ENCODE results near the gene C9orf72.

C9orf72 gene

GRCh38 chr9:27582794-27583193 is 9.5 kb upstream of the C9orf72 start:
- DNase-seq (ENCODE audit: low read depth, low spot score) = no peak
- no peak overlapping the region for H3K4me3 ChIP-seq (ENCODE audit: low read depth, low read length)
- TF ChIP-seq CTCF (IDR thresholded peaks at IDR 0.05; ENCODE audit: low read depth, low read length) = no peak
- in situ Hi-C loops (cut with HindIII; ENCODE audit: low sequenced_read_pairs) = no loop called here

- TF ChIP-seq CTCF (IDR thresholded peaks at IDR 0.05; ENCODE audit: low read depth, low read length) = no peak
- no peak for DNase-seq (ENCODE audit: low read depth, low spot score)
- in situ Hi-C loops (cut with HindIII; ENCODE audit: low sequenced_read_pairs) = no loop called here
- H3K4me3 ChIP-seq (ENCODE audit: low read depth, low read length) = no peak overlapping the region
These were observed 8.5 kb upstream of the C9orf72 start for GRCh38 chr9:27581826-27582225.

GRCh38 chr9:27573634-27574590 is 631 bp upstream of the C9orf72 start:
- TF ChIP-seq CTCF (IDR thresholded peaks at IDR 0.05; ENCODE audit: low read depth, low read length) = no peak
- in situ Hi-C loops (cut with HindIII; ENCODE audit: low sequenced_read_pairs) = no loop called here
- DNase-seq (ENCODE audit: low read depth, low spot score) = peak; percentile 99
- peak overlapping the region; percentile 72 for H3K4me3 ChIP-seq (ENCODE audit: low read depth, low read length)

- no peak for TF ChIP-seq CTCF (IDR thresholded peaks at IDR 0.05; ENCODE audit: low read depth, low read length)
- peak overlapping the region; percentile 72 for H3K4me3 ChIP-seq (ENCODE audit: low read depth, low read length)
- peak; percentile 46 for DNase-seq (ENCODE audit: low read depth, low spot score)
- in situ Hi-C loops (cut with HindIII; ENCODE audit: low sequenced_read_pairs) = no loop called here
These were observed 739 bp downstream of the C9orf72 start for GRCh38 chr9:27572566-27572917.

GRCh38 chr9:27572061-27572460 is 1.2 kb downstream of the C9orf72 start:
- H3K4me3 ChIP-seq (ENCODE audit: low read depth, low read length) = peak overlapping the region; percentile 72
- DNase-seq (ENCODE audit: low read depth, low spot score) = no peak
- TF ChIP-seq CTCF (IDR thresholded peaks at IDR 0.05; ENCODE audit: low read depth, low read length) = no peak
- in situ Hi-C loops (cut with HindIII; ENCODE audit: low sequenced_read_pairs) = no loop called here

- H3K4me3 ChIP-seq (ENCODE audit: low read depth, low read length) = no peak overlapping the region
- in situ Hi-C loops (cut with HindIII; ENCODE audit: low sequenced_read_pairs) = no loop called here
- no peak for DNase-seq (ENCODE audit: low read depth, low spot score)
- no peak for TF ChIP-seq CTCF (IDR thresholded peaks at IDR 0.05; ENCODE audit: low read depth, low read length)
These were observed 2.3 kb downstream of the C9orf72 start for GRCh38 chr9:27571011-27571410.
